SK-N-SH treated with all-trans-retinoic acid at 6 μM for 48 hours (cell line): ENCODE measurements around the gene FGGY.

Experiments
- ATAC-seq: fragments of 200-7000 bp; cut with Tn5 transposase; 3 replicates; pipeline ENCODE4 v1.9.1; 2020; ENCODE audit warnings: mild to moderate bottlenecking, moderate library complexity
- BACH2 ChIP-seq: fragments of 250-450 bp; sonication (Bioruptor Pico); IDR thresholded peaks from 2 replicates; pipeline ENCODE4 v1.9.0; 2021; ENCODE audit warnings: mild to moderate bottlenecking, borderline replicate concordance
- CREB5 ChIP-seq: fragments of 250-450 bp; sonication (Bioruptor Pico); IDR thresholded peaks from 2 replicates; pipeline ENCODE4 v1.5.1; 2020; ENCODE audit warnings: low read depth, mild to moderate bottlenecking, moderate library complexity
- CSDC2 ChIP-seq: fragments of 250-450 bp; sonication (Bioruptor Pico); IDR thresholded peaks from 2 replicates; pipeline ENCODE4 v1.5.0; 2020; ENCODE audit warnings: mild to moderate bottlenecking, moderate library complexity
- CSRNP3 ChIP-seq: fragments of 250-450 bp; sonication (Bioruptor Pico); IDR thresholded peaks from 2 replicates; pipeline ENCODE4 v1.5.1; 2021; ENCODE audit warnings: mild to moderate bottlenecking, moderate library complexity
- GLIS3 ChIP-seq: fragments of 250-450 bp; sonication (Bioruptor Pico); IDR thresholded peaks from 2 replicates; pipeline ENCODE4 v1.5.0; 2020; ENCODE audit warnings: mild to moderate bottlenecking, moderate library complexity
- ISL1 ChIP-seq: fragments of 250-450 bp; sonication (Bioruptor Pico); IDR thresholded peaks from 2 replicates; pipeline ENCODE4 v2.1.2; 2022; ENCODE audit warnings: mild to moderate bottlenecking, moderate library complexity
- OSR1 ChIP-seq: fragments of 250-450 bp; sonication (Bioruptor Pico); IDR thresholded peaks from 2 replicates; pipeline ENCODE4 v1.8.0; 2022; ENCODE audit warnings: moderate library complexity, mild to moderate bottlenecking, inconsistent platforms
- PPARA ChIP-seq: fragments of 250-450 bp; sonication (Bioruptor Pico); IDR thresholded peaks from 2 replicates; pipeline ENCODE4 v1.5.0; 2020; ENCODE audit warnings: mild to moderate bottlenecking, borderline replicate concordance
- RARB ChIP-seq: fragments of 250-450 bp; sonication (Bioruptor Pico); IDR thresholded peaks from 2 replicates; pipeline ENCODE4 v1.8.0; 2021; ENCODE audit warnings: mild to moderate bottlenecking, moderate library complexity
- SNAI2 ChIP-seq: fragments of 250-450 bp; sonication (Bioruptor Pico); IDR thresholded peaks from 2 replicates; pipeline ENCODE4 v1.5.0; 2020; ENCODE audit warnings: mild to moderate bottlenecking, moderate library complexity
- TOX ChIP-seq: fragments of 250-450 bp; sonication (Bioruptor Pico); IDR thresholded peaks from 2 replicates; pipeline ENCODE4 v1.8.0; 2021; ENCODE audit warnings: mild to moderate bottlenecking, moderate library complexity, borderline replicate concordance
- ZC3H10 ChIP-seq: fragments of 250-450 bp; sonication (Bioruptor Pico); IDR thresholded peaks from 2 replicates; pipeline ENCODE4 v1.5.1; 2021; ENCODE audit warnings: mild to moderate bottlenecking, moderate library complexity
- ZFP3 ChIP-seq: fragments of 250-450 bp; sonication (Bioruptor Pico); IDR thresholded peaks from 2 replicates; pipeline ENCODE4 v1.5.0; 2020; ENCODE audit warnings: mild to moderate bottlenecking, moderate library complexity
- ZNF565 ChIP-seq: fragments of 450-650 bp; formaldehyde crosslinking; conservative IDR thresholded peaks from 2 replicates; pipeline ENCODE4 v1.5.0; 2020; ENCODE audit warnings: low read depth, mild to moderate bottlenecking, moderate library complexity
- ZNF70 ChIP-seq: fragments of 450-650 bp; formaldehyde crosslinking; IDR thresholded peaks from 2 replicates; pipeline ENCODE4 v1.5.0; 2020; ENCODE audit warnings: mild to moderate bottlenecking, moderate library complexity
- TF ChIP-seq, protein P1 (sequence below): fragments of 250-450 bp; sonication (Bioruptor Pico); IDR thresholded peaks from 2 replicates; pipeline ENCODE4 v1.8.0; 2020; ENCODE audit warnings: mild to moderate bottlenecking, moderate library complexity, borderline replicate concordance
- TF ChIP-seq, protein P2 (sequence below): fragments of 250-450 bp; sonication (Bioruptor Pico); IDR thresholded peaks from 2 replicates; pipeline ENCODE4 v1.8.0; 2021; ENCODE audit warnings: low read depth, mild to moderate bottlenecking, moderate library complexity, borderline replicate concordance
- TF ChIP-seq, protein P3 (sequence below): fragments of 250-450 bp; sonication (Bioruptor Pico); IDR thresholded peaks from 2 replicates; pipeline ENCODE4 v1.5.0; 2020; ENCODE audit warnings: mild to moderate bottlenecking, moderate library complexity

The FGGY gene

GRCh38 chr1:59541161-59541560, 244.3 kb downstream of the FGGY start:
- no peak for ATAC-seq
- TF ChIP-seq ZNF70 (CRISPR knock-in tag) = no peak
- no peak for TF ChIP-seq ISL1
- no peak for TF ChIP-seq CREB5 (CRISPR knock-in tag)
- no peak for TF ChIP-seq PPARA (CRISPR knock-in tag)
- TF ChIP-seq GLIS3 (CRISPR knock-in tag) = no peak
- TF ChIP-seq RARB (CRISPR knock-in tag) = no peak
- TF ChIP-seq, protein P1, sequence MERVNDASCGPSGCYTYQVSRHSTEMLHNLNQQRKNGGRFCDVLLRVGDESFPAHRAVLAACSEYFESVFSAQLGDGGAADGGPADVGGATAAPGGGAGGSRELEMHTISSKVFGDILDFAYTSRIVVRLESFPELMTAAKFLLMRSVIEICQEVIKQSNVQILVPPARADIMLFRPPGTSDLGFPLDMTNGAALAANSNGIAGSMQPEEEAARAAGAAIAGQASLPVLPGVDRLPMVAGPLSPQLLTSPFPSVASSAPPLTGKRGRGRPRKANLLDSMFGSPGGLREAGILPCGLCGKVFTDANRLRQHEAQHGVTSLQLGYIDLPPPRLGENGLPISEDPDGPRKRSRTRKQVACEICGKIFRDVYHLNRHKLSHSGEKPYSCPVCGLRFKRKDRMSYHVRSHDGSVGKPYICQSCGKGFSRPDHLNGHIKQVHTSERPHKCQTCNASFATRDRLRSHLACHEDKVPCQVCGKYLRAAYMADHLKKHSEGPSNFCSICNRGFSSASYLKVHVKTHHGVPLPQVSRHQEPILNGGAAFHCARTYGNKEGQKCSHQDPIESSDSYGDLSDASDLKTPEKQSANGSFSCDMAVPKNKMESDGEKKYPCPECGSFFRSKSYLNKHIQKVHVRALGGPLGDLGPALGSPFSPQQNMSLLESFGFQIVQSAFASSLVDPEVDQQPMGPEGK (CRISPR knock-in tag) = no peak
- TF ChIP-seq, protein P2, sequence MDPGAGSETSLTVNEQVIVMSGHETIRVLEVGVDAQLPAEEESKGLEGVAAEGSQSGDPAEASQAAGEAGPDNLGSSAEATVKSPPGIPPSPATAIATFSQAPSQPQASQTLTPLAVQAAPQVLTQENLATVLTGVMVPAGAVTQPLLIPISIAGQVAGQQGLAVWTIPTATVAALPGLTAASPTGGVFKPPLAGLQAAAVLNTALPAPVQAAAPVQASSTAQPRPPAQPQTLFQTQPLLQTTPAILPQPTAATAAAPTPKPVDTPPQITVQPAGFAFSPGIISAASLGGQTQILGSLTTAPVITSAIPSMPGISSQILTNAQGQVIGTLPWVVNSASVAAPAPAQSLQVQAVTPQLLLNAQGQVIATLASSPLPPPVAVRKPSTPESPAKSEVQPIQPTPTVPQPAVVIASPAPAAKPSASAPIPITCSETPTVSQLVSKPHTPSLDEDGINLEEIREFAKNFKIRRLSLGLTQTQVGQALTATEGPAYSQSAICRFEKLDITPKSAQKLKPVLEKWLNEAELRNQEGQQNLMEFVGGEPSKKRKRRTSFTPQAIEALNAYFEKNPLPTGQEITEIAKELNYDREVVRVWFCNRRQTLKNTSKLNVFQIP (CRISPR knock-in tag) = no peak

GRCh38 chr1:59541891-59542290, 245.0 kb downstream of the FGGY start:
- TF ChIP-seq ZNF565 (no peak), PPARA (CRISPR knock-in tag) (no peak), GLIS3 (CRISPR knock-in tag) (no peak), RARB (CRISPR knock-in tag) (no peak), BACH2 (CRISPR knock-in tag) (no peak), ZNF70 (CRISPR knock-in tag) (no peak), SNAI2 (no peak), OSR1 (CRISPR knock-in tag) (no peak), ISL1 (no peak)
- TF ChIP-seq, protein P1 (CRISPR knock-in tag) = no peak
- TF ChIP-seq, protein P2 (CRISPR knock-in tag) = no peak
- TF ChIP-seq, protein P3, sequence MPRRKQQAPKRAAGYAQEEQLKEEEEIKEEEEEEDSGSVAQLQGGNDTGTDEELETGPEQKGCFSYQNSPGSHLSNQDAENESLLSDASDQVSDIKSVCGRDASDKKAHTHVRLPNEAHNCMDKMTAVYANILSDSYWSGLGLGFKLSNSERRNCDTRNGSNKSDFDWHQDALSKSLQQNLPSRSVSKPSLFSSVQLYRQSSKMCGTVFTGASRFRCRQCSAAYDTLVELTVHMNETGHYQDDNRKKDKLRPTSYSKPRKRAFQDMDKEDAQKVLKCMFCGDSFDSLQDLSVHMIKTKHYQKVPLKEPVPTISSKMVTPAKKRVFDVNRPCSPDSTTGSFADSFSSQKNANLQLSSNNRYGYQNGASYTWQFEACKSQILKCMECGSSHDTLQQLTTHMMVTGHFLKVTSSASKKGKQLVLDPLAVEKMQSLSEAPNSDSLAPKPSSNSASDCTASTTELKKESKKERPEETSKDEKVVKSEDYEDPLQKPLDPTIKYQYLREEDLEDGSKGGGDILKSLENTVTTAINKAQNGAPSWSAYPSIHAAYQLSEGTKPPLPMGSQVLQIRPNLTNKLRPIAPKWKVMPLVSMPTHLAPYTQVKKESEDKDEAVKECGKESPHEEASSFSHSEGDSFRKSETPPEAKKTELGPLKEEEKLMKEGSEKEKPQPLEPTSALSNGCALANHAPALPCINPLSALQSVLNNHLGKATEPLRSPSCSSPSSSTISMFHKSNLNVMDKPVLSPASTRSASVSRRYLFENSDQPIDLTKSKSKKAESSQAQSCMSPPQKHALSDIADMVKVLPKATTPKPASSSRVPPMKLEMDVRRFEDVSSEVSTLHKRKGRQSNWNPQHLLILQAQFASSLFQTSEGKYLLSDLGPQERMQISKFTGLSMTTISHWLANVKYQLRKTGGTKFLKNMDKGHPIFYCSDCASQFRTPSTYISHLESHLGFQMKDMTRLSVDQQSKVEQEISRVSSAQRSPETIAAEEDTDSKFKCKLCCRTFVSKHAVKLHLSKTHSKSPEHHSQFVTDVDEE (CRISPR knock-in tag) = no peak
- no peak for ATAC-seq

- ATAC-seq = no peak
- no peak for TF ChIP-seq TOX (CRISPR knock-in tag)
- no peak for TF ChIP-seq ISL1
- TF ChIP-seq GLIS3 (CRISPR knock-in tag) = no peak
- no peak for TF ChIP-seq ZC3H10 (CRISPR knock-in tag)
- TF ChIP-seq ZNF565 = no peak
- TF ChIP-seq, protein P2 (CRISPR knock-in tag) = no peak
- no peak for TF ChIP-seq CREB5 (CRISPR knock-in tag)
- no peak for TF ChIP-seq CSDC2 (CRISPR knock-in tag)
- TF ChIP-seq ZFP3 (CRISPR knock-in tag) = no peak
- TF ChIP-seq CSRNP3 = no peak
Measured at GRCh38 chr1:59543211-59543668, 246.3 kb downstream of the FGGY start.
